Endodermal cell (in vitro differentiated cells): ENCODE data around the gene CYTH3. TPM values are rescaled to one million over a fixed set of nuclear protein-coding genes. Genes with fewer than 3 reads are reported as not detected.

ENCODE experiments used
- DNase-seq: peaks from one replicate; pipeline ENCODE4 v3.0.0-alpha.2; 2017
- H3K27ac ChIP-seq: 2 replicates; pipeline ENCODE4 v1.5.1; 2013; ENCODE audit warnings: mild to moderate bottlenecking, low read depth, low read length, moderate library complexity
- H3K27me3 ChIP-seq: 2 replicates; pipeline ENCODE4 v1.6.1; 2013; ENCODE audit warnings: mild to moderate bottlenecking, low read length, moderate library complexity; ENCODE audit not compliant: insufficient read depth, control insufficient read depth, poor library complexity, severe bottlenecking
- H3K36me3 ChIP-seq: 2 replicates; pipeline ENCODE4 v1.7.0; 2013; ENCODE audit warnings: mild to moderate bottlenecking, low read length, moderate library complexity; ENCODE audit not compliant: control insufficient read depth, insufficient read depth
- H3K4me1 ChIP-seq: one replicate; pipeline ENCODE4 v1.7.0; 2013; ENCODE audit warnings: low read length; ENCODE audit not compliant: control insufficient read depth, insufficient read depth
- H3K4me3 ChIP-seq: 2 replicates; pipeline ENCODE4 v1.5.1; 2013; ENCODE audit warnings: mild to moderate bottlenecking, low read length, moderate library complexity
- H3K9ac ChIP-seq: 2 replicates; pipeline ENCODE4 v1.6.1; 2013; ENCODE audit warnings: mild to moderate bottlenecking, low read length, moderate library complexity; ENCODE audit not compliant: poor library complexity, severe bottlenecking; ENCODE audit errors: extremely low read depth
- H3K9me3 ChIP-seq: 2 replicates; pipeline ENCODE4 v1.6.1; 2013; ENCODE audit warnings: mild to moderate bottlenecking, low read length, moderate library complexity; ENCODE audit not compliant: control insufficient read depth
- H3K27ac Mint-ChIP-seq: 2 replicates; pipeline ENCODE4 v1.8.0; 2020; ENCODE audit warnings: mixed read lengths
- H3K27me3 Mint-ChIP-seq: 2 replicates; pipeline ENCODE4 v1.8.0; 2021; ENCODE audit warnings: mild to moderate bottlenecking, mixed read lengths; ENCODE audit not compliant: insufficient read depth
- H3K36me3 Mint-ChIP-seq: 2 replicates; pipeline ENCODE4 v1.8.0; 2020; ENCODE audit warnings: low read depth, mixed read lengths
- H3K4me1 Mint-ChIP-seq: 2 replicates; pipeline ENCODE4 v1.8.0; 2020; ENCODE audit warnings: mixed read lengths
- H3K4me3 Mint-ChIP-seq: 2 replicates; pipeline ENCODE4 v1.8.0; 2020; ENCODE audit warnings: mild to moderate bottlenecking, moderate library complexity, mixed read lengths
- H3K9me3 Mint-ChIP-seq: 2 replicates; pipeline ENCODE4 v1.8.0; 2020; ENCODE audit warnings: mild to moderate bottlenecking, mixed read lengths
- CTCF ChIP-seq: fragments of 200-600 bp; sonication (generic); conservative IDR thresholded peaks from 2 replicates; pipeline ENCODE4 v1.5.0; 2021; ENCODE audit warnings: antibody characterized with exemption, mild to moderate bottlenecking
- WGBS, 2 experiments: methylation state at CpG; one replicate each; pipeline versions ENCODE4 v1.1.5 to v1.1.7; 2013; ENCODE audit warnings: missing lambda C conversion rate in 2 of 2, mixed read lengths in 1 of 2; ENCODE audit not compliant: insufficient coverage in 1 of 2, insufficient read length in 1 of 2; 5-methylcytosine and 5-hydroxymethylcytosine counted together
- total RNA-seq, 2 donors: library from RNA; stranded (reverse); fragmentation: NEBNext Ultra II Directional in 1 of 2; extraction: Animal tissue kit (Norgen Biotek cat#: 25700) in 1 of 2; gene quantifications; 2 replicates in 1 of 2; 3 replicates in 1 of 2; pipeline ENCODE4 v1.2.1, GENCODE V29; 2021

The CYTH3 gene
- total RNA-seq, 2 donors from 2014 or later = 10.6 to 10.8 TPM

DNA sequence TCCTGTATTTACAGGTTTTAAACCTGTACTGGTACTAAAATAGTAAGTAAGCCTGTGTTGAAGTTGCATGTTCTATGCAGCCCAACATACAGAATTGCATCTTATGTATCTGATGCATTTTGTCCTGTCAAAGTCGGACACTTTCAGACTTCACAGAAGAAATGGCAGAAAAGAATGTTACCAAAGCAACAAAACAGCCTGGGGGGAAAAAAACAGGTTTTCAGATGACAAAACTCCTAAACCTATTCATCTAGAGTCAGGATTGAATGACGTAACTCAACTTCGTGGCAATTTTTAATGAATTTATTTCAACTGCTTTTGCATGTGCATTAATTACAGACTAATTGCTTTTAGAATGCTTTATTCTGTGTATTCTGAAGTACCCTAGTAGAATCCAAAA is 28.4 kb downstream of the CYTH3 start:
- no peaks in the 10 kb centered on the region for H3K4me1 ChIP-seq
- H3K27ac ChIP-seq = no peak overlapping the region
- Mint-ChIP-seq H3K4me1 (peaks cover 23% of the 10 kb centered on the region), H3K4me3 (no peak overlapping the region), H3K9me3 (no peaks in the 10 kb centered on the region), H3K36me3 (no peaks in the 10 kb centered on the region), H3K27me3 (peaks cover 8% of the 10 kb centered on the region), H3K27ac (no peak overlapping the region)
- H3K9me3 ChIP-seq = no peaks in the 10 kb centered on the region
- no peaks in the 10 kb centered on the region for H3K36me3 ChIP-seq
- H3K4me3 ChIP-seq = no peak overlapping the region
- no peak for DNase-seq
- WGBS, 2 experiments = 92 to 93% methylated on average over 3 of the region's 3 CpGs
- no peak for TF ChIP-seq CTCF
- peaks cover 20% of the 10 kb centered on the region for H3K27me3 ChIP-seq
- H3K9ac ChIP-seq = no peak overlapping the region

- Mint-ChIP-seq H3K9me3 (no peaks in the 10 kb centered on the region), H3K4me3 (no peak overlapping the region), H3K27ac (no peak overlapping the region), H3K27me3 (peaks cover 7% of the 10 kb centered on the region), H3K36me3 (no peaks in the 10 kb centered on the region), H3K4me1 (peaks cover 21% of the 10 kb centered on the region)
- Histone ChIP-seq H3K27ac (no peak overlapping the region), H3K27me3 (peaks cover 12% of the 10 kb centered on the region), H3K4me3 (no peak overlapping the region), H3K4me1 (no peaks in the 10 kb centered on the region), H3K9ac (no peak overlapping the region), H3K9me3 (no peaks in the 10 kb centered on the region), H3K36me3 (no peaks in the 10 kb centered on the region)
- WGBS, 2 experiments = 94 to 95% methylated on average over 4 to 5 of the region's 5 CpGs
- no peak for DNase-seq
- no peak for TF ChIP-seq CTCF
Measured at GRCh38 chr7:6243168-6243567, 29.3 kb downstream of the CYTH3 start.

DNA sequence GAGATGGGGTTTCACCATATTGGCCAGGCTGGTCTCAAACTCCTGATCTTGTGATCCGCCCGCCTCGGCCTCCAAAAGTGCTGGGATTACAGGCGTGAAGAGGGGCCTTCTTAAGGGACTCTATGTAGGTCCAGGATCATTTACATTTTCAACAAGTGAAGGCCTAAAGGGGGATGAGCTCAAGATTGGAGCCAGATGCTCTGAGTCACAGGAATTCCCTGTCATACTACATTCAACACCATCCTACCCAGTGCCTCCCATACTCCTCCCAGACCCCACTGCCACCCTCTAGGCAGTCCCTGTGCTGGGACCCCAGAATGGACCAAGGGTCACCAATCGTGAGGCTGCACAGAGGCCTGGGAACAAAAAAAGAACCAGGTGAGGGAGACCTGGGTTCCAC is 29.9 kb downstream of the CYTH3 start:
- Mint-ChIP-seq H3K36me3 (no peaks in the 10 kb centered on the region), H3K27me3 (peaks cover 7% of the 10 kb centered on the region), H3K9me3 (no peaks in the 10 kb centered on the region), H3K4me1 (peaks cover 21% of the 10 kb centered on the region), H3K27ac (no peak overlapping the region), H3K4me3 (no peak overlapping the region)
- Histone ChIP-seq H3K27me3 (peaks cover 6% of the 10 kb centered on the region), H3K36me3 (no peaks in the 10 kb centered on the region), H3K4me3 (no peak overlapping the region), H3K27ac (no peak overlapping the region), H3K9me3 (no peaks in the 10 kb centered on the region), H3K9ac (no peak overlapping the region), H3K4me1 (no peaks in the 10 kb centered on the region)
- TF ChIP-seq CTCF = no peak
- no peak for DNase-seq
- 84 to 95% methylated on average over 5 of the region's 5 CpGs for WGBS, 2 experiments
